Measurements from ENCODE around the gene RPL5. TPM values are rescaled to one million over a fixed set of nuclear protein-coding genes. Genes with fewer than 3 reads are reported as not detected.

Gene RPL5
- total and polyA plus RNA-seq, 2 of the 8 experiments (the other 6 are each of a cell fraction or from before 2014, with no cell fraction given) = 1,506 to 2,034 TPM

DNA sequence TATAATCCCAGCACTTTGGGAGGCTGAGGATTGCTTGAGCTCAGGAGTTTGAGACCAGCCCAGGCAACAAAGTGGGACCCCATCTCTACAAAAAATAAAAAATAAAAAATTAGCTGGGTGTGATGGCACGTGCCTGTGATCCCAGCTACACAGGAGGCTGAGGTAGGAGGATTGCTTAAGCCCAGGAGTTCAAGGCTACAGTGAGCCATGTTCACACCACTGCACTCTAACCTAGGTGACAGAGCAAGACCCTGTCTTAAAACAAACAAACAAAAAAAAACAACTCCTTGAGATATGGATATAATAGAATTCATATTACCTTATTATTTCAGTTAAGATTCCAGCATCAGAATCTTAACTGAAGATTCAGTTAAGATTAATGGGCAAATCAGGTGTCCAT is 52.4 kb downstream of the RPL5 start:
- Histone ChIP-seq H3K79me1 (ENCODE audit: low read depth, low read length) (no peaks in the 10 kb centered on the region), H3K4me3 (ENCODE audit: extremely low read depth in 1 of 4, insufficient read depth in 2 of 4, low read depth in 3 of 4, low read length in 4 of 4) (no peak overlapping the region), H3K18ac (ENCODE audit: extremely low read depth, low read length) (no peak overlapping the region), H3K4me1 (replicated peaks in 1 of 4; ENCODE audit: control insufficient read depth in 3 of 4, insufficient read depth in 4 of 4, low read length in 3 of 4) (no peaks in the 10 kb centered on the region; a peak in 1 of 7 replicates), H2BK5ac (ENCODE audit: low read depth, low read length) (no peak overlapping the region), H3K14ac (ENCODE audit: insufficient read length) (no peak overlapping the region), H2AFZ (ENCODE audit: low read length) (no peak overlapping the region), H2BK120ac (replicated peaks; ENCODE audit: low read depth, low read length) (no peak overlapping the region), H3K4me2 (ENCODE audit: insufficient read depth in 1 of 2, low read depth in 2 of 2, low read length in 2 of 2) (no peak overlapping the region), H4K5ac (ENCODE audit: insufficient read length, low read depth, low read length) (no peak overlapping the region), H3K9ac (replicated peaks in 1 of 4; ENCODE audit: extremely low read depth in 1 of 4, low read depth in 3 of 4, low read length in 3 of 4) (no peak overlapping the region), H3K23ac (ENCODE audit: insufficient read length) (no peak overlapping the region), H3K27ac (ENCODE audit: low read depth, low read length) (no peak overlapping the region), H4K91ac (replicated peaks; ENCODE audit: insufficient read length, low read length) (no peak overlapping the region), H3K27me3 (replicated peaks in 1 of 4; ENCODE audit: control insufficient read depth in 3 of 4, extremely low read depth in 1 of 4, insufficient read depth in 3 of 4, low read length in 3 of 4) (no peaks in the 10 kb centered on the region), H3K23me2 (ENCODE audit: low read depth, low read length) (no peaks in the 10 kb centered on the region; the same call in 1 of the 2 replicates), H3K56ac (replicated peaks; ENCODE audit: insufficient read length, low read depth, low read length) (no peak overlapping the region), H3K79me2 (ENCODE audit: control insufficient read depth in 1 of 2, insufficient read depth in 2 of 2, low read length in 2 of 2) (no peaks in the 10 kb centered on the region), H3K36me3 (ENCODE audit: control insufficient read depth in 2 of 4, insufficient read depth in 4 of 4, low read length in 3 of 4) (no peaks in the 10 kb centered on the region), H2BK20ac (ENCODE audit: low read length) (no peak overlapping the region), H3K4ac (replicated peaks; ENCODE audit: insufficient read length, low read depth, low read length) (no peak overlapping the region), H3K9me3 (ENCODE audit: insufficient read depth in 2 of 2, low read depth in 1 of 2, low read length in 1 of 2) (no peaks in the 10 kb centered on the region), H2BK15ac (ENCODE audit: low read length) (no peak overlapping the region), H2BK12ac (ENCODE audit: low read depth, low read length) (no peak overlapping the region), H4K8ac (ENCODE audit: extremely low read depth, insufficient read depth, low read length) (no peak overlapping the region), H4K20me1 (replicated peaks in 1 of 2; ENCODE audit: control insufficient read depth in 1 of 2, insufficient read depth in 2 of 2, low read length in 2 of 2) (no peaks in the 10 kb centered on the region), H2AK5ac (ENCODE audit: low read depth, low read length) (no peak overlapping the region)
- ChIA-PET POLR2A (ENCODE audit: partially characterized antibody) (no interaction called here), CTCF (ENCODE audit: partially characterized antibody) (interaction anchor here (1.0 to 3.1 kb wide), 6 partner anchors 25 to 110 kb away, joined by 3 to 21 read pairs (median 4); no protein-coding TSS in a partner anchor)
- WGBS, 2 experiments (ENCODE audit: extremely low coverage in 1 of 2, insufficient coverage in 1 of 2, insufficient read length in 1 of 2, insufficient replicate concordance in 2 of 2, low coverage in 1 of 2, low lambda C conversion rate in 2 of 2, missing lambda C conversion rate in 1 of 2) = 60% methylated on average over 1 of the region's 1 CpG; no CpG with 5 or more reads in 1 of the 2 experiments
- no peak for DNase-seq (ENCODE audit: low read depth in 1 of 2, low spot score in 2 of 2)
- FAIRE-seq = no peak
- TF ChIP-seq CREB1 (IDR thresholded peaks at IDR 0.05) (no peak), EGR1 (IDR thresholded peaks at IDR 0.05; ENCODE audit: borderline replicate concordance, low read depth, low read length) (no peak), ZNF274 (IDR thresholded peaks at IDR 0.05; ENCODE audit: borderline replicate concordance, extremely low read depth, low read length) (no peak), YY1 (IDR thresholded peaks at IDR 0.05; ENCODE audit: low read depth, low read length) (no peak), POLR2A (IDR thresholded peaks at IDR 0.05; ENCODE audit: control extremely low read depth in 1 of 2, low read depth in 2 of 2, low read length in 2 of 2) (no peak), CHD1 (IDR thresholded peaks at IDR 0.05; ENCODE audit: low read depth, low read length) (no peak), GABPA (IDR thresholded peaks at IDR 0.05; ENCODE audit: borderline replicate concordance, insufficient read depth, low read length) (no peak), BCL11A (IDR thresholded peaks at IDR 0.05; ENCODE audit: low read depth in 2 of 2, low read length in 2 of 2) (no peak), TBP (IDR thresholded peaks at IDR 0.05; ENCODE audit: low read depth, low read length) (no peak), SP1 (IDR thresholded peaks at IDR 0.05; ENCODE audit: low read depth, low read length) (no peak), SP2 (IDR thresholded peaks at IDR 0.05; ENCODE audit: low read length) (no peak), GTF2F1 (IDR thresholded peaks at IDR 0.05; ENCODE audit: borderline replicate concordance, low read depth, low read length) (no peak), RFX5 (IDR thresholded peaks at IDR 0.05; ENCODE audit: borderline replicate concordance, low read depth, low read length) (no peak), EZH2 (IDR thresholded peaks at IDR 0.05; ENCODE audit: low read depth, low read length, severe bottlenecking) (no peak)
- TF ChIP-seq, protein P1, sequence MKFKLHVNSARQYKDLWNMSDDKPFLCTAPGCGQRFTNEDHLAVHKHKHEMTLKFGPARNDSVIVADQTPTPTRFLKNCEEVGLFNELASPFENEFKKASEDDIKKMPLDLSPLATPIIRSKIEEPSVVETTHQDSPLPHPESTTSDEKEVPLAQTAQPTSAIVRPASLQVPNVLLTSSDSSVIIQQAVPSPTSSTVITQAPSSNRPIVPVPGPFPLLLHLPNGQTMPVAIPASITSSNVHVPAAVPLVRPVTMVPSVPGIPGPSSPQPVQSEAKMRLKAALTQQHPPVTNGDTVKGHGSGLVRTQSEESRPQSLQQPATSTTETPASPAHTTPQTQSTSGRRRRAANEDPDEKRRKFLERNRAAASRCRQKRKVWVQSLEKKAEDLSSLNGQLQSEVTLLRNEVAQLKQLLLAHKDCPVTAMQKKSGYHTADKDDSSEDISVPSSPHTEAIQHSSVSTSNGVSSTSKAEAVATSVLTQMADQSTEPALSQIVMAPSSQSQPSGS (IDR thresholded peaks at IDR 0.05; ENCODE audit: low read length) = no peak
